Activated naive CD4-positive, alpha-beta T cell treated with anti-CD3 and anti-CD28 coated beads for 36 hours (primary cell): ENCODE data around the gene TMEM141. TPM values are rescaled to one million over a fixed set of nuclear protein-coding genes. Genes with fewer than 3 reads are reported as not detected.

ENCODE experiments used
- microRNA-seq: library from miRNA; unstranded; fragments of <30 nt; microRNA quantifications from one replicate; pipeline ENCODE4 v1.2.0, GENCODE V29; 2022; ENCODE audit warnings: borderline microRNAs expressed, borderline replicate concordance
- total RNA-seq, 2 experiments: library from RNA; stranded (reverse); gene quantifications; one replicate each; pipeline ENCODE4 v1.2.3, GENCODE V29; 2021

The TMEM141 gene
- total RNA-seq, 2 experiments from 2014 or later, result 38.1 to 39.6 TPM

Small RNAs within 50 kb of the gene (microRNA-seq; reads per million reads assigned to microRNA genes)
- not detected for gene MIR4292
- not detected for gene MIR6722

Other genes starting within 250 kb of the TMEM141 start
- gene NOTCH1, start 245.3 kb upstream of the TMEM141 start, total RNA-seq, result 10 to 100 TPM; 71.4 to 80.2 TPM
- under 1 TPM; 0.25 to 0.52 TPM for gene EGFL7, start 128.4 kb upstream of the TMEM141 start, total RNA-seq
- 1 to 10 TPM; 8.7 to 9.4 TPM for gene AGPAT2, start 103.9 kb upstream of the TMEM141 start, total RNA-seq
- under 1 TPM in 1 of 2 experiments, not detected in 1; 0.10 TPM for gene DIPK1B, start 78.8 kb upstream of the TMEM141 start, total RNA-seq
- gene LCN10, start 48.4 kb upstream of the TMEM141 start, total RNA-seq, result 1 to 10 TPM in 1 of 2 experiments, under 1 TPM in 1; 0.83 to 1.0 TPM
- not detected for gene LCN6, start 42.8 kb upstream of the TMEM141 start, total RNA-seq
- gene LCN8, start 33.1 kb upstream of the TMEM141 start, total RNA-seq, result not detected
- not detected for gene LCN15, start 26.8 kb upstream of the TMEM141 start, total RNA-seq
- under 1 TPM; 0.38 to 0.47 TPM for gene CCDC183, start 5.0 kb downstream of the TMEM141 start, total RNA-seq
- 10 to 100 TPM; 74.9 to 82.7 TPM for gene RABL6, start 16.6 kb downstream of the TMEM141 start, total RNA-seq
- gene AJM1, start 51.1 kb downstream of the TMEM141 start, total RNA-seq, result 1 to 10 TPM; 1.7 to 2.0 TPM
- 100 to 1,000 TPM; 110 to 116 TPM for gene PHPT1, start 58.1 kb downstream of the TMEM141 start, total RNA-seq
- gene MAMDC4, start 61.0 kb downstream of the TMEM141 start, total RNA-seq, result 10 to 100 TPM; 15.9 to 16.1 TPM
- gene EDF1, start 75.0 kb downstream of the TMEM141 start, total RNA-seq, result 100 to 1,000 TPM; 259 to 288 TPM
- gene TRAF2, start 95.2 kb downstream of the TMEM141 start, total RNA-seq, result 10 to 100 TPM; 39.7 to 41.8 TPM
- 10 to 100 TPM; 44.0 to 47.8 TPM for gene FBXW5, start 153.4 kb downstream of the TMEM141 start, total RNA-seq
- under 1 TPM in 1 of 2 experiments, not detected in 1; 0.83 TPM for gene C8G, start 153.9 kb downstream of the TMEM141 start, total RNA-seq
- gene LCN12, start 160.9 kb downstream of the TMEM141 start, total RNA-seq, result 1 to 10 TPM; 1.1 to 1.9 TPM
- gene PTGDS, start 186.2 kb downstream of the TMEM141 start, total RNA-seq, result not detected
- gene LCNL1, start 191.6 kb downstream of the TMEM141 start, total RNA-seq, result not detected
- 10 to 100 TPM; 75.9 to 76.8 TPM for gene PAXX, start 201.1 kb downstream of the TMEM141 start, total RNA-seq
- not detected for gene CLIC3, start 205.2 kb downstream of the TMEM141 start, total RNA-seq
- gene ABCA2, start 236.9 kb downstream of the TMEM141 start, total RNA-seq, result 1 to 10 TPM; 4.1 to 4.7 TPM
- gene FUT7, start 240.7 kb downstream of the TMEM141 start, total RNA-seq, result not detected